G401.6 (cell line): ENCODE data around the gene CCR4.
"Not testable (repeated sequence)": the region's sequence is repeated elsewhere in the genome, so short reads cannot be mapped to it uniquely, and the experiment has no call there.

Source experiments
- FAIRE-seq: peaks from 2 replicates; lab custom pipeline; 2012; peaks lifted over from hg19 to GRCh38; lab: Jason Lieb, UNC

Gene CCR4

GRCh38 chr3:32951410-32951811 is at the start of gene CCR4:
TSS of gene CCR4 (plus strand) at chr3:32951644. CDS start at chr3:32953423, 1,779 bp downstream.
- FAIRE-seq = no peak

GRCh38 chr3:32902887-32903371 is 48.5 kb upstream of the CCR4 start:
- not testable (repeated sequence) for FAIRE-seq

DNA sequence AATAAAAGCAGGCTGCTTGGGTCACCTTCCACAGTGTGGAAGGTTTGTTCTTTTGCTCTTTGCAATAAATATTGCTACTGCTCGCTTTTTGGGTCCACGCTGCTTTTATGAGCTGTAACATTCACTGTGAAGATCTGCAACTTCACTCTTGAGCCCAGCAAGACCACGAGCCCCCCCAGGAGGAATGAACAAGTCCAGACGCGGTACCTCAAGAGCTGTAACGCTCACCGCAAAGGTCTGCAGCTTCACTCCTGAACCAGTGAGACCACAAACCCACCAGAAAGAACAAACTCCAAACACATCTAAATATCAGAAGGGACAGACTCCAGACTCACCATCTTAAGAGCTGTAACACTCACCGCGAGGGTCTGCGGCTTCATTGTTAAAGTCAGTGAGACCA is 47.5 kb upstream of the CCR4 start:
- no peak for FAIRE-seq

DNA sequence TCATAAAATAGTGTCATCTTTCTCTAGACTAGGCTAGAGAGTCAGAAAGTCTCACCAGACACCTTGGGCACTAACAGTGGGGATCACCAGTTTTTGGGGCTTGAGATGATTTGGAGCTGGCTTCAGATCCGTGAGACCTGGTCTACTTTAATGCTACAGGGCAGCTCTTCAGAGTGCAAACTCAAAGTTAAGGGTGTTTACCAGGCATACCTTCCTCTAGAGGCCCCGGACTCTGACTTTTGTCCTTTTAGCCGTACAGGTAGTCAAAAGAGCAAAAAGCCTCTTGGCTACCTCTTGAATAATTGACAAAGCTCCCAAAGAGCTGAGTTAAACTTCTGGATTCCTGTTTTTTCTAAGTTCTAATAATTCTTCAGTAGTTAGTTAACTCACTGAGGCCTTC is 41.4 kb upstream of the CCR4 start:
- FAIRE-seq = peak; percentile 11

GRCh38 chr3:32910954-32911353 is 40.5 kb upstream of the CCR4 start:
- FAIRE-seq = no peak

GRCh38 chr3:32912046-32912445 is 39.4 kb upstream of the CCR4 start:
- no peak for FAIRE-seq

DNA sequence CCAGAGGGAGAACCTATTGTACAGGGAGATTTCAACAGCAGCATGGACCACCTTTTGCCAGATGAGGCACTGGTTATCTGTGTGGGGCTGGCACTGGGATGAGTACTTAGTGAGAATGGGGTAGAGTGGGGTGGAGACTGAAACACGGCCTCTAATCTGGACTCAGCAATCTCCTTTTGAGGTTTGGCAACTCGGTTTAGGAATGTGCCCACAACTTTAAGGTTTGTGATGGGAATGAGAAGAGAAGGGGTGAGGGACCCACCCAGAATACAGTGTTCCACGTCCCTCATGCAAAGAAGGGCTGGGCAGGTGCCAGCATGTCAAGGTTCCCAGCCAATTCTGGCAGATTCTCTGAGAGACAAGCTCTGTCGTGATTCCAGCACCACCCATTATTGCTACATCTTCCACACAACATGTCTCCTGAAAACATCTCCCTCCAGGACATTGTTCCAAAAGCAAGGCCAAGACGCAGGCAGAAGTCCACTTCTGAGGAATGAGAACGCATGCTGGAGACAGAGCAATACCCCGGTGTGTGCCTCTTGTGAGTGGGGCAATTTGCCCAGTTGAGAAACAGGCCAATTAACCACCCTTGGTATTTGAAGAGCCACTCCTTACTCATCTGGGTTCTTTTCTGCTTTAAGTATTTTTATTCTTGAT is 37.5 kb upstream of the CCR4 start:
- FAIRE-seq = no peak

DNA sequence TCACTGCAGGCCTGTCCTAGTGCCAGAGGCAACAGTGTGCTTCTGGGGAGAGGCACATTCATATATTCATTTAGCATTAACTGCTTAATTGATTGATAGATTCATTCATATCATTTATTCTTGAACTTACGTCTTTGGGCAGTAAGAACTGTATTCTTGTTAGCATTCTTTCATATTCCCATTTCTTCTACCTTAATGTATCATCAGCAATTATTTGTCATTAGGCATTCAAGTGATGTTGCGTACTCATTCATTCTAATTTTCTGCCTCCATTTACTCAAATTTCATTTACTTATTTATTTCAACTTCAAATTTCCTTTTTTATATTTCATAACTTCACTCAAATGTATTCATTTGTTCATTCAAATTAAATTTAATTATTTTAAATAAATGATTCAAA is 31.5 kb upstream of the CCR4 start:
- peak; percentile 54 for FAIRE-seq

- no peak for FAIRE-seq
Measured at GRCh38 chr3:32922078-32922477, 29.4 kb upstream of the CCR4 start.

- FAIRE-seq = no peak
Measured at GRCh38 chr3:32930161-32930560, 21.3 kb upstream of the CCR4 start.

DNA sequence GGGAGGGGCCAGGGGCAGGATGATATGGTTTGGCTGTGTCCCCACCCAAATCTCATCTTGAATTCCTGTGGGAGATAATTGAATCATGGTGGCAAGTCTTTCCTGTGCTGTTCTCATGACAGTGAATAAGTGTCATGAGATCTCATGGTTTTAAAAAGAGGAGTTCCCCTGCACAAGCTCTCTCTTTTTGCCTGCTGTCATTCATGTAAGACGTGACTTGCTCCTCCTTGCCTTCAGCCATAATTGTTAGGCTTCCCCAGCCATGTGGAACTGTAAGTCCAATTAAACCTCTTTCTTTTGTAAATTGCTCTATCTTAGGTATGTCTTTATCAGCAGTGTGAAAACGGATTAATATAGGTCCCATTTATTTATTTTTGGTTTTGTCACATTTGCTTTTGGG is 20.2 kb upstream of the CCR4 start:
- FAIRE-seq = not testable (repeated sequence)

- peak; percentile 94 for FAIRE-seq
Measured at GRCh38 chr3:32934150-32934742, 17.2 kb upstream of the CCR4 start.

GRCh38 chr3:32937331-32937730 is 14.1 kb upstream of the CCR4 start:
- no peak for FAIRE-seq

- not testable (repeated sequence) for FAIRE-seq
Measured at GRCh38 chr3:32939531-32940284, 11.7 kb upstream of the CCR4 start.

- no peak for FAIRE-seq
Measured at GRCh38 chr3:32940726-32941125, 10.7 kb upstream of the CCR4 start.

DNA sequence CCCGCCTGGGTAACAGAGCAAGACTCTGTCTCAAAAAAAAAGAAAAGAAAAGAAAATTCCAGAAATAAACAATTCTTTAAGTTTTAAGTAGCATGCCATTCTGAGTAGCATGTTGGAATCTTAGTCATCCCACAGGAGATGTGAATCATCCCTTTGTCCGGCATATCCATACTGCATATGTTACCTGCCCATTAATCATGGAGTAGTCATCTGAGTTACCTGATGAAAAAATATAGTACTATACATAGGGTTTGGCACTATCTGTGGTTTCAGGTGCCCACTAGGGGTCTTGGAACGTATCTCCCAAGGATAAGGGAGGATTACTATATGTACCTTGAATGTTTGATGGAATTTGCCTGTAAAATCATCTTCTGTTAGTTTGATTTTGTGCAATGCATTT is 6.3 kb upstream of the CCR4 start:
- no peak for FAIRE-seq

- not testable (repeated sequence) for FAIRE-seq
Measured at GRCh38 chr3:32945598-32945997, 5.8 kb upstream of the CCR4 start.

DNA sequence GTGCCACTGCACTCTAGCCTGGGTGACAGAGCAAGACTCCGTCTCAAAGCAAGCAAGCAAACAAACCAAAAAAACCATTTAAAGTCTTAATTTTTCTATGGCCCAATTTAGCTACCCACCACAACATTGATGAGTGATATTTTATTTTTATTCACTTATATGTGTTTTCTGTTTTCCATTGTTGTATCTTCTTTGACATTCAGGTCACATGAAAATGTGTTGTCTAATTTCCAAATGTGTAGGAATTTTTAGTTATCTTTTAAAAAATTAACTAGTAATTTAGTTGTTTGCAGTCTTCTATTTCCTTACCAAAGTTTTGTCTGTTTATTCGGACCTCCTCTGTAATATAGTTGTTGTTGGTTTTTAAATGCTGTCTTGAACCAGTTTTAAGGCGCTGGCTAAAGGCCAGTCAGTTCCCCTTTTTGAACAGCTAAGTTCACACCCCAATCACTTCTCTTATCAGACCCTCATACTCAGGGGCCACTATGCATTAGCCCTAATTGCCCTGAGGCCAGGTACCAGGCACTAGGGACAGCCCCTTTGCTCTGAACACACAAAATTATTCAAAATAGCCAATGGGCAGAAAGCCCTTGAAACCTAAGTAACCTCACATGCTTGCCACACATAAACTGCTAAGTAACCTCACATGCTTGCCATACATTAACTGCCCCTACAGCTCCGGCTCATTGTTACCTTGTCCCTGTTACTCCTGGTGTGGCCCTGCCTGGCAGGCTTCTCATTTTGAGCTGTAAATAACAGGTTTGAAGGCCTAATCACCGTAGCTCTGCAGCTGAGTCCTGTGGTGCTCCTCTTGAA is 4.3 kb upstream of the CCR4 start:
- FAIRE-seq = peak; percentile 47

GRCh38 chr3:32947789-32948238 is 3.6 kb upstream of the CCR4 start:
- FAIRE-seq = peak; percentile 92

GRCh38 chr3:32948625-32949445 is 2.6 kb upstream of the CCR4 start:
- no peak for FAIRE-seq

DNA sequence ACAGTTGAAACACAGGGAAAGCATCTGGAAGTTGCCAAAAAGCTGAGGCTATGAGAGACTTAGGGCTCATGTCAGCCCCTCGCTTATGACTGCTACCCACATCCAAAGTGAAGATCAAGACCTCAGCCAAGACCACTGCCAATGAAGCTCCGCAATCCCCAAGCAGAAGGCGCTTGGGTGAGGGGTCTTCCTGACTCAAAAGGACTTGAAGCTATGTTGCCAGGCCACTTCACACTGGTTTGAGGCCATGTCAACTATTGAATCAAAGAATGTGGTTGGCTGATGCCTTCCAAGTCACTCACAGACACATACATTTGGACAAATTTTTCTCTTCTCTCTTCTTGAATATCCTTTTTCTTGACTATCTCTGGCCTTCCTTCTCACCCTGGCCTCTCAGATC is 928 bp upstream of the CCR4 start:
- FAIRE-seq = no peak
